HepG2 (cell line): ENCODE results near the gene TRABD. TPM values are rescaled to one million over a fixed set of nuclear protein-coding genes. Genes with fewer than 3 reads are reported as not detected.
A peak's percentile ranks its signal among the peaks of the same experiment; 100 is the strongest.

Experiments
- ATF7-NPFF ChIP-seq: sonication (generic); formaldehyde crosslinking; IDR thresholded peaks from 2 replicates; pipeline ENCODE4 v1.8.1; 2023; ENCODE audit warnings: mild to moderate bottlenecking, low read depth, missing genetic modification reagents, moderate library complexity
- EHMT2 ChIP-seq: fragments of 200-600 bp; sonication (generic); IDR thresholded peaks from 2 replicates; pipeline ENCODE4 v1.7.0; 2017; ENCODE audit warnings: antibody characterized with exemption, low read depth, low read length, borderline replicate concordance
- KDM5B ChIP-seq: sonication (generic); formaldehyde crosslinking; IDR thresholded peaks from 2 replicates; pipeline ENCODE4 v1.4.0; 2020; ENCODE audit warnings: missing genetic modification reagents, mild to moderate bottlenecking, borderline replicate concordance
- MAZ ChIP-seq, 2 experiments: sonication (generic) in 1 of 2; formaldehyde crosslinking in 1 of 2; IDR thresholded peaks; 2 replicates each; pipeline versions ENCODE4 v1.5.0 to v1.6.1; 2012 to 2020; ENCODE audit warnings: low read depth in 2 of 2, mild to moderate bottlenecking in 2 of 2, borderline replicate concordance in 1 of 2, improper control_type of control experiment in 1 of 2, low read length in 1 of 2, missing genetic modification reagents in 1 of 2, moderate library complexity in 1 of 2
- POGZ ChIP-seq: sonication (generic); formaldehyde crosslinking; IDR thresholded peaks from 2 replicates; pipeline ENCODE4 v1.4.0; 2020; ENCODE audit warnings: mild to moderate bottlenecking, missing genetic modification reagents
- TBX2 ChIP-seq: sonication (generic); formaldehyde crosslinking; IDR thresholded peaks from 2 replicates; pipeline ENCODE4 v1.5.0; 2020; ENCODE audit warnings: missing genetic modification reagents, mild to moderate bottlenecking, borderline replicate concordance
- ZNF136 ChIP-seq: sonication (generic); formaldehyde crosslinking; IDR thresholded peaks from 2 replicates; pipeline ENCODE4 v1.8.1; 2022; ENCODE audit warnings: low read depth, mild to moderate bottlenecking, moderate library complexity, missing genetic modification reagents
- polyA plus RNA-seq, 8 experiments: library from polyadenylated mRNA; depleted of rRNA in 3 of 8; stranded (reverse) in 7 of 8; unstranded in 1 of 8; fragments of >200 nt; fragmentation: Illumina TruSeq in 4 of 8; extraction: Trizol in 4 of 8; gene quantifications; 2 replicates each; pipeline versions ENCODE4 v1.2.1 to v1.2.3, GENCODE V29; 2011 to 2016; ENCODE audit warnings: low read depth in 4 of 8, missing spikeins in 1 of 8, mixed read lengths in 1 of 8; ENCODE audit not compliant: insufficient read depth in 1 of 8
- total RNA-seq, 5 experiments: library from RNA; depleted of rRNA; stranded (reverse); fragments of >200 nt; fragmentation: Illumina TruSeq; extraction: Trizol; gene quantifications; 2 replicates each; pipeline ENCODE4 v1.2.3, GENCODE V29; 2016; ENCODE audit warnings: low read depth in 1 of 5
- TF ChIP-seq, protein P1 (sequence below): sonication (generic); formaldehyde crosslinking; IDR thresholded peaks from 2 replicates; pipeline ENCODE4 v1.4.0; 2020; ENCODE audit warnings: mild to moderate bottlenecking, missing genetic modification reagents
- TF ChIP-seq, protein P2 (sequence below): sonication (generic); formaldehyde crosslinking; IDR thresholded peaks from 2 replicates; pipeline ENCODE4 v1.5.0; 2020; ENCODE audit warnings: mild to moderate bottlenecking, missing genetic modification reagents
- TF ChIP-seq, protein P3 (sequence below): sonication (generic); formaldehyde crosslinking; IDR thresholded peaks from 2 replicates; pipeline ENCODE4 v1.4.0; 2020; ENCODE audit warnings: mild to moderate bottlenecking, missing genetic modification reagents
- TF ChIP-seq, protein P4 (sequence below): sonication (generic); formaldehyde crosslinking; conservative IDR thresholded peaks from 2 replicates; pipeline ENCODE4 v1.8.0; 2022; ENCODE audit warnings: low read depth, missing genetic modification reagents

The TRABD gene
- total and polyA plus RNA-seq, 2 of the 13 experiments (the other 11 are each of a cell fraction or from before 2014, with no cell fraction given), result 21.5 to 28.9 TPM

- TF ChIP-seq MAZ (IDR thresholded peaks at IDR 0.05; ENCODE audit: borderline replicate concordance, low read depth, low read length) (no peak), MAZ (CRISPR knock-in tag; IDR thresholded peaks at IDR 0.05; ENCODE audit: low read depth) (peak; percentile 47; the same call in 1 of the 2 replicates), KDM5B (CRISPR knock-in tag) (peak; percentile 15; the same call in 1 of the 2 replicates), ATF7-NPFF (CRISPR knock-in tag) (no peak), EHMT2 (no peak), ZNF136 (no peak), TBX2 (CRISPR knock-in tag) (0 out of 2 replicates have a peak, but pooled peaks have one; percentile 16), POGZ (0 out of 2 replicates have a peak, but pooled peaks have one; percentile 33)
- TF ChIP-seq, protein P1, sequence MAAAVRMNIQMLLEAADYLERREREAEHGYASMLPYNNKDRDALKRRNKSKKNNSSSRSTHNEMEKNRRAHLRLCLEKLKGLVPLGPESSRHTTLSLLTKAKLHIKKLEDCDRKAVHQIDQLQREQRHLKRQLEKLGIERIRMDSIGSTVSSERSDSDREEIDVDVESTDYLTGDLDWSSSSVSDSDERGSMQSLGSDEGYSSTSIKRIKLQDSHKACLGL (CRISPR knock-in tag), result 0 out of 2 replicates have a peak, but pooled peaks have one; percentile 8
- TF ChIP-seq, protein P2, sequence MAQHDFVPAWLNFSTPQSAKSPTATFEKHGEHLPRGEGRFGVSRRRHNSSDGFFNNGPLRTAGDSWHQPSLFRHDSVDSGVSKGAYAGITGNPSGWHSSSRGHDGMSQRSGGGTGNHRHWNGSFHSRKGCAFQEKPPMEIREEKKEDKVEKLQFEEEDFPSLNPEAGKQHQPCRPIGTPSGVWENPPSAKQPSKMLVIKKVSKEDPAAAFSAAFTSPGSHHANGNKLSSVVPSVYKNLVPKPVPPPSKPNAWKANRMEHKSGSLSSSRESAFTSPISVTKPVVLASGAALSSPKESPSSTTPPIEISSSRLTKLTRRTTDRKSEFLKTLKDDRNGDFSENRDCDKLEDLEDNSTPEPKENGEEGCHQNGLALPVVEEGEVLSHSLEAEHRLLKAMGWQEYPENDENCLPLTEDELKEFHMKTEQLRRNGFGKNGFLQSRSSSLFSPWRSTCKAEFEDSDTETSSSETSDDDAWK, result no peak
- TF ChIP-seq, protein P3, sequence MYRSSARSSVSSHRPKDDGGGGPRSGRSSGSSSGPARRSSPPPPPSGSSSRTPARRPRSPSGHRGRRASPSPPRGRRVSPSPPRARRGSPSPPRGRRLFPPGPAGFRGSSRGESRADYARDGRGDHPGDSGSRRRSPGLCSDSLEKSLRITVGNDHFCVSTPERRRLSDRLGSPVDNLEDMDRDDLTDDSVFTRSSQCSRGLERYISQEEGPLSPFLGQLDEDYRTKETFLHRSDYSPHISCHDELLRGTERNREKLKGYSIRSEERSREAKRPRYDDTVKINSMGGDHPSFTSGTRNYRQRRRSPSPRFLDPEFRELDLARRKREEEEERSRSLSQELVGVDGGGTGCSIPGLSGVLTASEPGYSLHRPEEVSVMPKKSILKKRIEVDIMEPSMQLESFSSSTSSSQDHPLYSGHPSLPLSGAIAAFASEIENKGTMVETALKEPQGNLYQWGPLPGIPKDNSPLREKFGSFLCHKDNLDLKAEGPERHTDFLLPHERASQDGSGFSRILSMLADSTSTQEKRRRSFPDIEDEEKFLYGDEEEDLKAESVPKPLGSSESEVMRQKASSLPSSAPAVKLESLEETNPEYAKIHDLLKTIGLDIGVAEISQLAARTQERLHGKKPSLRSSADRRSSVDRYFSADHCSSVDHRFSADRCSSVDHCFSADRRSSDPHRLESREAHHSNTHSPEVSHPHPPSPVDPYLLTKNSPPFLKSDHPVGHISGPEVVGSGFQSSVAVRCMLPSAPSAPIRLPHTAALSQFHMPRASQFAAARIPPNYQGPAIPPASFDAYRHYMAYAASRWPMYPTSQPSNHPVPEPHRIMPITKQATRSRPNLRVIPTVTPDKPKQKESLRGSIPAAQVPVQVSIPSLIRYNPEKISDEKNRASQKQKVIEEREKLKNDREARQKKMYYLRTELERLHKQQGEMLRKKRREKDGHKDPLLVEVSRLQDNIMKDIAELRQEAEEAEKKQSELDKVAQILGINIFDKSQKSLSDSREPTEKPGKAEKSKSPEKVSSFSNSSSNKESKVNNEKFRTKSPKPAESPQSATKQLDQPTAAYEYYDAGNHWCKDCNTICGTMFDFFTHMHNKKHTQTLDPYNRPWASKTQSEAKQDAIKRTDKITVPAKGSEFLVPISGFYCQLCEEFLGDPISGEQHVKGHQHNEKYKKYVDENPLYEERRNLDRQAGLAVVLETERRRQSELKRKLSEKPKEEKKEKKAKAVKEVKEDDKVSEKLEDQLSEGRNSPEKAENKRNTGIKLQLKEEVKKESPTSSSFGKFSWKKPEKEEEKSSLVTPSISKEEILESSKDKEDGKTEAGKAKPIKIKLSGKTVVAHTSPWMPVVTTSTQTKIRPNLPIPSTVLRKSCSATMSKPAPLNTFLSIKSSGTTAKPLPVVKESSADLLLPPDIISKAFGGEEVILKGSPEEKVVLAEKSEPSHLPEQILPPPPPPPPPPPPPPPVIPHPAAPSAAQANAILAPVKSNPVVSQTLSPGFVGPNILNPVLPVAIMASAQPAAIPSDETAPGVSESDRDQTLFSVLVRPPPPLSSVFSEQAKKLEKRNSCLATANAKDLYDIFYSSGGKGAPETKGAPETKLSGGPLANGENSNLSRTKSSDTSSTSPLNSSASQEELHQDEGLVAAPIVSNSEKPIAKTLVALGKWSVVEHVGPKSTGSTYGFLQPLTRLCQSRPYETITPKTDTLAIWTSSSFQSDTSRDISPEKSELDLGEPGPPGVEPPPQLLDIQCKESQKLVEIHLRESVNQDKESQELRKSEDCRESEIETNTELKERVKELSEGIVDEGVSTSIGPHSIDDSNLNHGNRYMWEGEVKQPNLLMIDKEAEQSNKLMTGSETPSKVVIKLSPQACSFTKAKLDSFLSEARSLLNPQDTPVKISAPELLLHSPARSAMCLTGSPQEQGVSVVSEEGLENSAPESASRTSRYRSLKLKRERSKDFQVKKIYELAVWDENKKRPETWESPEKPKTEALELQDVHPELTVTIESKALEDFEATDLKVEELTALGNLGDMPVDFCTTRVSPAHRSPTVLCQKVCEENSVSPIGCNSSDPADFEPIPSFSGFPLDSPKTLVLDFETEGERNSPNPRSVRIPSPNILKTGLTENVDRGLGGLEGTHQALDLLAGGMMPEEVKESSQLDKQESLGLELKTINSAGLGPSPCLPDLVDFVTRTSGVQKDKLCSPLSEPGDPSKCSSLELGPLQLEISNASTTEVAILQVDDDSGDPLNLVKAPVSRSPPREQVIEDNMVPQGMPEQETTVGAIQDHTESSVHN (CRISPR knock-in tag), result no peak
- TF ChIP-seq, protein P4, sequence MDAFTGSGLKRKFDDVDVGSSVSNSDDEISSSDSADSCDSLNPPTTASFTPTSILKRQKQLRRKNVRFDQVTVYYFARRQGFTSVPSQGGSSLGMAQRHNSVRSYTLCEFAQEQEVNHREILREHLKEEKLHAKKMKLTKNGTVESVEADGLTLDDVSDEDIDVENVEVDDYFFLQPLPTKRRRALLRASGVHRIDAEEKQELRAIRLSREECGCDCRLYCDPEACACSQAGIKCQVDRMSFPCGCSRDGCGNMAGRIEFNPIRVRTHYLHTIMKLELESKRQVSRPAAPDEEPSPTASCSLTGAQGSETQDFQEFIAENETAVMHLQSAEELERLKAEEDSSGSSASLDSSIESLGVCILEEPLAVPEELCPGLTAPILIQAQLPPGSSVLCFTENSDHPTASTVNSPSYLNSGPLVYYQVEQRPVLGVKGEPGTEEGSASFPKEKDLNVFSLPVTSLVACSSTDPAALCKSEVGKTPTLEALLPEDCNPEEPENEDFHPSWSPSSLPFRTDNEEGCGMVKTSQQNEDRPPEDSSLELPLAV, result no peak
These were observed 2.4 kb upstream of the TRABD start (continued) for GRCh38 chr22:50183141-50183971.
